ENCODE results near the gene VHLL.

- TF ChIP-seq CTCF (IDR thresholded peaks at IDR 0.05; ENCODE audit: poor library complexity) (no peak), EZH2phosphoT487 (IDR thresholded peaks at IDR 0.05; ENCODE audit: low read depth, severe bottlenecking, unreplicated experiment) (no peak)
These were observed 40.2 kb downstream of the VHLL start for GRCh38 chr1:156258859-156259258.
